DOHH2 (cell line): ENCODE results near the gene LANCL3.

ENCODE experiments used
- EZH2phosphoT487 ChIP-seq: fragments of 200-600 bp; sonication (generic); IDR thresholded peaks from 2 replicates; pipeline ENCODE4 v1.6.1; 2017; ENCODE audit warnings: borderline replicate concordance, mild to moderate bottlenecking, antibody characterized with exemption, low read length, moderate library complexity, mixed read lengths
- TF ChIP-seq, protein P1 (sequence below): fragments of 200-600 bp; sonication (generic); IDR thresholded peaks from one replicate; pipeline ENCODE4 v1.5.1; 2014; ENCODE audit warnings: antibody characterized with exemption, mild to moderate bottlenecking, low read depth, low read length; ENCODE audit not compliant: poor library complexity, severe bottlenecking

DNA sequence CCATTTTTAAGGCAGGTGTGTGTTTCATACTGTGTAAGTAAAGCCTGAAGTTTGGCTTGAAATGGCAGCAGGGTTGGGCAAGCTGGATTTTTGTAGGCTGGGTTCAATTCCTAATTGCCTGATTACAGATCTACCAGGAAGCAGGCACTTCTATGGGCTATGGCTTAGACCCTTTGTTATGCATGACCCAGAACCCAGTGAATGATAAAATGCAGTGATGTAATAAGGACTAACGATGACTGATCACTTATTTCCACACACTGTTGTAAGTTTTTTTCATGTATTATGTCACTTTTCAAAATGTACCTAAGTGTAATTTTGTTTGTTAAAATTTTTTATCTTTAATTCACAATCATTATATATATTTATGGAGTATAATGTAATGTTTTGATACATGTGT lies 8.6 kb downstream of the LANCL3 start:
- TF ChIP-seq, protein P1, sequence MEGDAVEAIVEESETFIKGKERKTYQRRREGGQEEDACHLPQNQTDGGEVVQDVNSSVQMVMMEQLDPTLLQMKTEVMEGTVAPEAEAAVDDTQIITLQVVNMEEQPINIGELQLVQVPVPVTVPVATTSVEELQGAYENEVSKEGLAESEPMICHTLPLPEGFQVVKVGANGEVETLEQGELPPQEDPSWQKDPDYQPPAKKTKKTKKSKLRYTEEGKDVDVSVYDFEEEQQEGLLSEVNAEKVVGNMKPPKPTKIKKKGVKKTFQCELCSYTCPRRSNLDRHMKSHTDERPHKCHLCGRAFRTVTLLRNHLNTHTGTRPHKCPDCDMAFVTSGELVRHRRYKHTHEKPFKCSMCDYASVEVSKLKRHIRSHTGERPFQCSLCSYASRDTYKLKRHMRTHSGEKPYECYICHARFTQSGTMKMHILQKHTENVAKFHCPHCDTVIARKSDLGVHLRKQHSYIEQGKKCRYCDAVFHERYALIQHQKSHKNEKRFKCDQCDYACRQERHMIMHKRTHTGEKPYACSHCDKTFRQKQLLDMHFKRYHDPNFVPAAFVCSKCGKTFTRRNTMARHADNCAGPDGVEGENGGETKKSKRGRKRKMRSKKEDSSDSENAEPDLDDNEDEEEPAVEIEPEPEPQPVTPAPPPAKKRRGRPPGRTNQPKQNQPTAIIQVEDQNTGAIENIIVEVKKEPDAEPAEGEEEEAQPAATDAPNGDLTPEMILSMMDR: no peak
- TF ChIP-seq EZH2phosphoT487: no peak
